ENCODE measurements around the gene UFSP1. TPM values are rescaled to one million over a fixed set of nuclear protein-coding genes. Genes with fewer than 3 reads are reported as not detected.
"Not testable (repeated sequence)": the region's sequence is repeated elsewhere in the genome, so short reads cannot be mapped to it uniquely, and the experiment has no call there.

Gene UFSP1
- total RNA-seq, 1 donor from 2014 or later = 2.4 TPM

DNA sequence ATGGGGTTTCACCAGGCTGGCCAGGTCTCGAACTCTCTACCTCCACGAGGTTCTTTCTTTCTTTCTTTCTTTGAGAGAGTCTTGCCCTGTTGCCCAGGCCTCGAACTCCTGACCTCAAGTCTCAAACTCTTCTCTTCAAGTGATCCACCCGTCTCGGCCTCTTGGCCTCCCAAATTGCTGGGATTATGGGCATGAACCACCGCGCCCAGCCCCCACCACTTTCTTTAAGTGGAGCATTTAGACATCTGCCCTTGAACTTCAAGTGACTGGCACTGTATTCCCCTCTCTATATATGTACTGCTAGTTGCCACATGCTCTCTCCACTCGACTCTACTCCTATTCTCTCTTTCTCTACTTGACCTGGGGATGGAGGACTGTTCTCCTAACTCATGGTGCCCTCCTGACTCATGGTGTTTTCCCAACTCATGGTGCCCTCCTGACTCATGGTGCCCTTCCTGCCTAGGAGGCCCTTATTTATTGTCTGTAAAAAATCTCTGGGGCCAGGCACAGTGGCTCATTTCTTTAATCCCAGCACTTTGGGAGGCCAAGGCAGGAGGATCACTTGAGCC is 25.4 kb upstream of the UFSP1 start:
- Histone ChIP-seq H3K4me3 (no peak overlapping the region), H3K36me3 (no peaks in the 10 kb centered on the region), H3K9me3 (replicated peaks) (no peaks in the 10 kb centered on the region), H3K27ac (replicated peaks) (no peak overlapping the region), H3K4me1 (no peaks in the 10 kb centered on the region), H3K27me3 (ENCODE audit: low read depth) (peaks cover 58% of the 10 kb centered on the region)
- intact Hi-C loops (cut with micrococcal nuclease) = no loop called here
- DNase-seq = no peak
- TF ChIP-seq, protein P1, sequence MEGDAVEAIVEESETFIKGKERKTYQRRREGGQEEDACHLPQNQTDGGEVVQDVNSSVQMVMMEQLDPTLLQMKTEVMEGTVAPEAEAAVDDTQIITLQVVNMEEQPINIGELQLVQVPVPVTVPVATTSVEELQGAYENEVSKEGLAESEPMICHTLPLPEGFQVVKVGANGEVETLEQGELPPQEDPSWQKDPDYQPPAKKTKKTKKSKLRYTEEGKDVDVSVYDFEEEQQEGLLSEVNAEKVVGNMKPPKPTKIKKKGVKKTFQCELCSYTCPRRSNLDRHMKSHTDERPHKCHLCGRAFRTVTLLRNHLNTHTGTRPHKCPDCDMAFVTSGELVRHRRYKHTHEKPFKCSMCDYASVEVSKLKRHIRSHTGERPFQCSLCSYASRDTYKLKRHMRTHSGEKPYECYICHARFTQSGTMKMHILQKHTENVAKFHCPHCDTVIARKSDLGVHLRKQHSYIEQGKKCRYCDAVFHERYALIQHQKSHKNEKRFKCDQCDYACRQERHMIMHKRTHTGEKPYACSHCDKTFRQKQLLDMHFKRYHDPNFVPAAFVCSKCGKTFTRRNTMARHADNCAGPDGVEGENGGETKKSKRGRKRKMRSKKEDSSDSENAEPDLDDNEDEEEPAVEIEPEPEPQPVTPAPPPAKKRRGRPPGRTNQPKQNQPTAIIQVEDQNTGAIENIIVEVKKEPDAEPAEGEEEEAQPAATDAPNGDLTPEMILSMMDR (IDR thresholded peaks at IDR 0.05; ENCODE audit: borderline replicate concordance) = no peak

GRCh38 chr7:100914208-100914878 is 24.8 kb upstream of the UFSP1 start:
- no peak overlapping the region for H3K4me3 ChIP-seq
- no peaks in the 10 kb centered on the region for H3K36me3 ChIP-seq
- no peak overlapping the region for H3K27ac ChIP-seq (replicated peaks)
- no peaks in the 10 kb centered on the region for H3K9me3 ChIP-seq (replicated peaks)
- TF ChIP-seq, protein P1 (IDR thresholded peaks at IDR 0.05; ENCODE audit: borderline replicate concordance) = no peak
- intact Hi-C loops (cut with micrococcal nuclease) = no loop called here
- DNase-seq = no peak
- no peaks in the 10 kb centered on the region for H3K4me1 ChIP-seq
- H3K27me3 ChIP-seq (ENCODE audit: low read depth) = peaks cover 52% of the 10 kb centered on the region

- intact Hi-C loops (cut with micrococcal nuclease) = no loop called here
- H3K27me3 ChIP-seq (ENCODE audit: low read depth) = peaks cover 47% of the 10 kb centered on the region
- H3K4me3 ChIP-seq = no peak overlapping the region
- peaks cover 11% of the 10 kb centered on the region for H3K9me3 ChIP-seq (replicated peaks)
- H3K27ac ChIP-seq (replicated peaks) = no peak overlapping the region
- no peaks in the 10 kb centered on the region for H3K36me3 ChIP-seq
- TF ChIP-seq, protein P1 (IDR thresholded peaks at IDR 0.05; ENCODE audit: borderline replicate concordance) = no peak
- DNase-seq = no peak
- H3K4me1 ChIP-seq = no peaks in the 10 kb centered on the region
Measured at GRCh38 chr7:100911484-100911883, 22.0 kb upstream of the UFSP1 start.

DNA sequence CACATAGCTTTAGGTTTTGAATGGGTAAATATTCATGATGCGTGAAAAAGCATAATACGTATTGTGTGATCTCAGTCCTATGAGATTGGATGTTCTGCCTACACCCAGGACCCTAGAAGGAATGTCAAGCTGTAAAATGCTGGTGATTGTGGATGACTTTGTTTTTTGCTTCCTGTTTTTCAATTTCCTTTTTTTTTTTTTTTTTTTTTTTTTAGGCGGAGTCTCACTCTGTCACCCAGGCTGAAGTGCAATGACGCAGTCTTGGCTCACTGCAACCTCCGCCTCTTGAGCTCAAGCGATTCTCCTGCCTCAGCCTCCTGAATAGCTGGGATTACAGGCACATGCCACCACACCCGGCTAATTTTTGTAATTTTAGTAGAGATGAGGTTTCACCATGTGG is 20.9 kb upstream of the UFSP1 start:
- H3K27ac ChIP-seq (replicated peaks); intact Hi-C loops (cut with micrococcal nuclease); H3K36me3 ChIP-seq; H3K4me1 ChIP-seq; DNase-seq; H3K4me3 ChIP-seq: not testable (repeated sequence)
- Histone ChIP-seq H3K9me3 (replicated peaks) (peaks cover 15% of the 10 kb centered on the region), H3K27me3 (ENCODE audit: low read depth) (peaks cover 49% of the 10 kb centered on the region)

- Histone ChIP-seq H3K27ac (replicated peaks) (no peak overlapping the region), H3K4me3 (no peak overlapping the region), H3K9me3 (replicated peaks) (peaks cover 15% of the 10 kb centered on the region), H3K4me1 (no peaks in the 10 kb centered on the region), H3K36me3 (no peaks in the 10 kb centered on the region), H3K27me3 (ENCODE audit: low read depth) (peaks cover 61% of the 10 kb centered on the region)
- DNase-seq = no peak
- intact Hi-C loops (cut with micrococcal nuclease) = no loop called here
- TF ChIP-seq, protein P1 (IDR thresholded peaks at IDR 0.05; ENCODE audit: borderline replicate concordance) = no peak
Measured at GRCh38 chr7:100908512-100908911, 19.0 kb upstream of the UFSP1 start.

- H3K36me3 ChIP-seq = no peaks in the 10 kb centered on the region
- H3K9me3 ChIP-seq (replicated peaks) = peaks cover 8% of the 10 kb centered on the region
- intact Hi-C loops (cut with micrococcal nuclease) = no loop called here
- TF ChIP-seq, protein P1 (IDR thresholded peaks at IDR 0.05; ENCODE audit: borderline replicate concordance) = no peak
- H3K4me1 ChIP-seq = no peaks in the 10 kb centered on the region
- H3K27me3 ChIP-seq (ENCODE audit: low read depth) = peaks cover 92% of the 10 kb centered on the region
- no peak overlapping the region for H3K4me3 ChIP-seq
- DNase-seq = no peak
- H3K27ac ChIP-seq (replicated peaks) = no peak overlapping the region
Measured at GRCh38 chr7:100902638-100903037, 13.1 kb upstream of the UFSP1 start.
